A549 (cell line): ENCODE data around the gene GOSR2. TPM values are rescaled to one million over a fixed set of nuclear protein-coding genes. Genes with fewer than 3 reads are reported as not detected.
A peak's percentile ranks its signal among the peaks of the same experiment; 100 is the strongest.

ENCODE experiments used
- ATAC-seq, 2 experiments: fragments of 200-7000 bp in 1 of 2; fragments of >200 bp in 1 of 2; cut with Nextera tagmentation in 1 of 2; cut with Tn5 transposase in 1 of 2; 3 replicates each; pipeline versions ENCODE4 v1.8.0 to v1.9.1; 2018 to 2020; ENCODE audit warnings: mild to moderate bottlenecking in 1 of 2, moderate library complexity in 1 of 2
- CTCF ChIA-PET: fragments of 300-600 bp; sonication (Branson Sonifier 250); formaldehyde crosslinking; extraction: SDS; loops from one replicate; lab custom pipeline; 2021; ENCODE audit warnings: antibody characterized with exemption, inconsistent platforms; lab: Yijun Ruan, JAX
- POLR2A ChIA-PET: fragments of 350-600 bp; formaldehyde crosslinking; extraction: SDS; loops from one replicate; lab custom pipeline; 2021; ENCODE audit warnings: antibody characterized with exemption, inconsistent platforms; lab: Yijun Ruan, JAX
- DNase-seq, 2 experiments: peaks; one replicate each; pipeline versions ENCODE4 v3.0.0 to v3.0.0-alpha.2; 2011 to 2016; ENCODE audit warnings: low read depth in 1 of 2, low spot score in 1 of 2
- FAIRE-seq: peaks from 2 replicates; lab custom pipeline; 2011; peaks lifted over from hg19 to GRCh38; lab: Jason Lieb, UNC
- H3K27ac ChIP-seq, 2 experiments: fragments of >200 bp; sonication (Bioruptor Twin); formaldehyde crosslinking; 3 replicates each; pipeline ENCODE4 v1.5.1; 2016 to 2017
- H3K4me1 ChIP-seq: fragments of >200 bp; sonication (Bioruptor Twin); formaldehyde crosslinking; 3 replicates; pipeline ENCODE4 v1.6.1; 2016
- H3K4me2 ChIP-seq: fragments of >200 bp; sonication (Bioruptor Twin); formaldehyde crosslinking; 3 replicates; pipeline ENCODE4 v1.6.1; 2016
- H3K4me3 ChIP-seq: fragments of >200 bp; sonication (Bioruptor Twin); formaldehyde crosslinking; 3 replicates; pipeline ENCODE4 v1.5.1; 2016
- H3K9me3 ChIP-seq: fragments of >200 bp; sonication (Bioruptor Twin); formaldehyde crosslinking; 3 replicates; pipeline ENCODE4 v1.6.1; 2016
- CEBPB ChIP-seq, 2 experiments: fragments of >200 bp in 1 of 2; sonication (Bioruptor Twin) in 1 of 2; formaldehyde crosslinking in 1 of 2; IDR thresholded peaks; 2 replicates each; pipeline ENCODE4 v1.6.1; 2012 to 2016
- CHD4 ChIP-seq: fragments of 200-600 bp; sonication (generic); IDR thresholded peaks from 2 replicates; pipeline ENCODE4 v1.6.1; 2016; ENCODE audit warnings: antibody characterized with exemption, mild to moderate bottlenecking, borderline replicate concordance
- CTCF ChIP-seq: fragments of >200 bp; sonication (Bioruptor Twin); formaldehyde crosslinking; IDR thresholded peaks from 3 replicates; pipeline ENCODE4 v1.5.1; 2016
- E2F6 ChIP-seq: IDR thresholded peaks from 2 replicates; pipeline ENCODE4 v1.6.1; 2012; ENCODE audit warnings: low read depth, borderline replicate concordance
- EHMT2 ChIP-seq: fragments of 200-600 bp; sonication (generic); IDR thresholded peaks from 2 replicates; pipeline ENCODE4 v1.6.1; 2016; ENCODE audit warnings: antibody characterized with exemption, low read depth, mild to moderate bottlenecking, moderate library complexity
- FOSL2 ChIP-seq, 2 experiments: fragments of 450-650 bp in 1 of 2; fragments of >200 bp in 1 of 2; sonication (Bioruptor Twin) in 1 of 2; formaldehyde crosslinking; IDR thresholded peaks; 2 replicates each; pipeline versions ENCODE4 v1.5.0 to v1.6.1; 2016 to 2020; ENCODE audit warnings: mild to moderate bottlenecking in 1 of 2, moderate library complexity in 1 of 2
- FOXS1 ChIP-seq: fragments of 250-450 bp; sonication (Bioruptor Pico); IDR thresholded peaks from 2 replicates; pipeline ENCODE4 v1.5.0; 2020; ENCODE audit warnings: mild to moderate bottlenecking, moderate library complexity
- HMGXB4 ChIP-seq: fragments of 250-450 bp; sonication (Bioruptor Pico); IDR thresholded peaks from 2 replicates; pipeline ENCODE4 v1.5.0; 2021; ENCODE audit warnings: mild to moderate bottlenecking, moderate library complexity, borderline replicate concordance
- KDM5A ChIP-seq: fragments of 200-600 bp; sonication (generic); IDR thresholded peaks from 2 replicates; pipeline ENCODE4 v1.6.1; 2016; ENCODE audit warnings: antibody characterized with exemption, mild to moderate bottlenecking
- MAZ ChIP-seq: fragments of 150-350 bp; IDR thresholded peaks from 2 replicates; pipeline ENCODE4 v1.6.1; 2014; ENCODE audit warnings: antibody characterized with exemption, low read depth, low read length, borderline replicate concordance
- NFE2L2 ChIP-seq: fragments of 150-350 bp; conservative IDR thresholded peaks from 2 replicates; pipeline ENCODE4 v1.6.1; 2014; ENCODE audit warnings: low read length
- NPAS2 ChIP-seq: fragments of 250-450 bp; sonication (Bioruptor Pico); IDR thresholded peaks from 2 replicates; pipeline ENCODE4 v1.8.0; 2022; ENCODE audit warnings: mild to moderate bottlenecking, moderate library complexity, borderline replicate concordance
- NR3C1 ChIP-seq: fragments of >200 bp; sonication (Bioruptor Twin); formaldehyde crosslinking; IDR thresholded peaks from 3 replicates; pipeline ENCODE4 v1.6.1; 2017
- PBX3 ChIP-seq: IDR thresholded peaks from 2 replicates; pipeline ENCODE4 v1.6.1; 2012
- POLR2AphosphoS2 ChIP-seq: conservative IDR thresholded peaks from 2 replicates; pipeline ENCODE4 v1.6.1; 2012; ENCODE audit warnings: low read length, improper control_type of control experiment, inconsistent platforms
- REST ChIP-seq: fragments of 200-600 bp; sonication (generic); IDR thresholded peaks from 2 replicates; pipeline ENCODE4 v1.6.1; 2016; ENCODE audit warnings: antibody characterized with exemption, mild to moderate bottlenecking, moderate library complexity
- SREBF2 ChIP-seq: fragments of 450-650 bp; IDR thresholded peaks from 2 replicates; pipeline ENCODE4 v1.6.1; 2014; ENCODE audit warnings: mild to moderate bottlenecking, moderate library complexity
- USF2 ChIP-seq: fragments of 450-650 bp; IDR thresholded peaks from 2 replicates; pipeline ENCODE4 v1.6.1; 2014; ENCODE audit warnings: antibody characterized with exemption
- ZFP36 ChIP-seq: fragments of 450-650 bp; IDR thresholded peaks from 2 replicates; pipeline ENCODE4 v1.6.1; 2014; ENCODE audit warnings: borderline replicate concordance; ENCODE audit not compliant: partially characterized antibody
- ZNF302 ChIP-seq: fragments of 250-450 bp; sonication (Bioruptor Pico); IDR thresholded peaks from 2 replicates; pipeline ENCODE4 v1.9.0; 2021; ENCODE audit warnings: inconsistent platforms, mild to moderate bottlenecking, moderate library complexity
- WGBS: methylation state at CpG from one replicate; pipeline ENCODE4 v1.1.6; 2017; ENCODE audit errors: missing lambda C conversion rate; 5-methylcytosine and 5-hydroxymethylcytosine counted together
- polyA plus RNA-seq, 4 experiments: library from polyadenylated mRNA; depleted of rRNA in 3 of 4; stranded (reverse); fragments of >200 nt; fragmentation: RNase III in 1 of 4; extraction: RNeasy Plus Mini Kit Qiagen cat#74134 plus additional on column Dnase treatment in 1 of 4; gene quantifications; 2 replicates in 3 of 4; 3 replicates in 1 of 4; pipeline ENCODE4 v1.2.3, GENCODE V29; 2011 to 2017
- TF ChIP-seq, protein P1 (sequence below): fragments of 250-450 bp; sonication (Bioruptor Pico); IDR thresholded peaks from 2 replicates; pipeline ENCODE4 v1.5.0; 2020; ENCODE audit warnings: low read depth, mild to moderate bottlenecking, moderate library complexity

The GOSR2 gene
- polyA plus RNA-seq, 2 of the 4 experiments (the other 2 are of a cell fraction): 36.9 to 68.3 TPM

DNA sequence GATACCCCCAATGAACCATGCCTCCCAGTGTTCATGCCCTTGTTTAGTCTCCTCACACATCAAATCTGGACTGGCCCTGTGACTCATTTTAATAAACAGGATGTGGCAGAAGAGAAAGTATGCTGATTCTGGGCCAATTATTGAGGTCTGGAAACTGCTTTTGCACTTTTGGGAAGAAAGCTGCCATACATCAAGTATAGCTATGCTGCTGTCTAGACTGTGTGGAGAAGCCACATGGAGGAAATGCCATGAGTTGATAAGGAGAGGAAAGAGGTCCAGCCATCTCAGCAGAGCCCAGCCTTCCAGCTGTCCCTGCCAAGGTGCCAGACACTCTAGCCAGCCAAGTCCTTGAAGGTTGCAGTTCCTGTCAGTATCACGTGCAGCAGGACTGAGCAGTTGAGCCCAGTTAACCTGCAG is 39.4 kb downstream of the GOSR2 start:
- Histone ChIP-seq H3K4me3 (no peak overlapping the region), H3K4me1 (0 out of 3 replicates have a peak, but pooled peaks cover 3% of the 10 kb centered on the region), H3K4me2 (no peak overlapping the region), H3K27ac (no peak overlapping the region), H3K9me3 (peaks cover 15% of the 10 kb centered on the region; the same call in 2 of the 3 replicates)
- WGBS: 14% methylated on average over 1 of the region's 1 CpG
- FAIRE-seq (no peak), ATAC-seq (peak in 1 of 2 experiments; percentile 41; a peak in 4 of 6 replicates), DNase-seq (no peak)
- ChIA-PET POLR2A (interaction anchor here (0.7 kb wide), 1 partner anchor 11 kb away, joined by 3 read pairs; no protein-coding TSS in a partner anchor), CTCF (interaction anchor here (28.3 to 32.4 kb wide), 2 partner anchors 2 to 11 kb away, joined by 460 read pairs; partner anchors contain the start of gene RPRML)
- no peak for TF ChIP-seq E2F6
- no peak for TF ChIP-seq NFE2L2
- TF ChIP-seq SREBF2: no peak
- TF ChIP-seq CEBPB (IDR thresholded peaks at IDR 0.05): no peak
- TF ChIP-seq MAZ: no peak
- no peak for TF ChIP-seq FOXS1 (CRISPR knock-in tag)
- no peak for TF ChIP-seq EHMT2
- TF ChIP-seq PBX3: no peak
- no peak for TF ChIP-seq FOSL2 (IDR thresholded peaks at IDR 0.05)
- no peak for TF ChIP-seq FOSL2 (CRISPR knock-in tag; IDR thresholded peaks at IDR 0.05)
- TF ChIP-seq ZNF302 (CRISPR knock-in tag): no peak
- no peak for TF ChIP-seq NR3C1
- no peak for TF ChIP-seq REST
- TF ChIP-seq, protein P1, sequence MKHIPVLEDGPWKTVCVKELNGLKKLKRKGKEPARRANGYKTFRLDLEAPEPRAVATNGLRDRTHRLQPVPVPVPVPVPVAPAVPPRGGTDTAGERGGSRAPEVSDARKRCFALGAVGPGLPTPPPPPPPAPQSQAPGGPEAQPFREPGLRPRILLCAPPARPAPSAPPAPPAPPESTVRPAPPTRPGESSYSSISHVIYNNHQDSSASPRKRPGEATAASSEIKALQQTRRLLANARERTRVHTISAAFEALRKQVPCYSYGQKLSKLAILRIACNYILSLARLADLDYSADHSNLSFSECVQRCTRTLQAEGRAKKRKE: no peak
- TF ChIP-seq HMGXB4: no peak
- TF ChIP-seq NPAS2: no peak

DNA sequence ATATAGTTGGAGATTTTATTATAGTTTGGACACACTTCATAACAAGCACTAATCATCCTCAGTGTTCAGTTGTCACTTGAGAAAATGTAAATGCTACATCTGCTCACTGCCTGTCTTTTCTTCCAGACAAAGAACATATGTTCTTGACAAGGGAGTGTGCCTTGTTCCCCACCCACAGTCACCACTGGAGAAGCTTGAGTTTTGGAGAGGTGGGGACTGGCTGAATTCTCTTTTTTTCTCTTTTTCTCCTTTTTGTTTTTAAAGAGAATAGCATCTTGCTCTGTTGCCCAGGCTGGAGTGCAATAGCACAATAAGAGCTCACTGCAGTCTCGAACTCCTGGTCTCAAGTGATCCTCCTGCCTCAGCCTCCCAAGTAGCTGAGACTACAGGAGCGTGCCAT is 40.6 kb downstream of the GOSR2 start:
- ATAC-seq (no peak), FAIRE-seq (no peak), DNase-seq (no peak)
- POLR2A ChIA-PET: no interaction called here
- Histone ChIP-seq H3K4me1 (0 out of 3 replicates have a peak, but pooled peaks cover 3% of the 10 kb centered on the region), H3K9me3 (peaks cover 15% of the 10 kb centered on the region; the same call in 2 of the 3 replicates), H3K4me3 (no peak overlapping the region), H3K27ac (no peak overlapping the region), H3K4me2 (no peak overlapping the region)
- CTCF ChIA-PET: interaction anchor here (0.7 to 32.4 kb wide), 3 partner anchors 1 to 113 kb away, joined by 3 to 460 read pairs (median 460); partner anchors contain the start of gene RPRML
- 46% methylated on average over 2 of the region's 2 CpGs for WGBS
- no peak for TF ChIP-seq REST
- no peak for TF ChIP-seq USF2
- no peak for TF ChIP-seq POLR2AphosphoS2
- no peak for TF ChIP-seq SREBF2
- TF ChIP-seq KDM5A: no peak
- TF ChIP-seq ZFP36: no peak
- TF ChIP-seq CTCF: no peak
- no peak for TF ChIP-seq CHD4
